ENCODE results near the gene MRPL22. TPM values are rescaled to one million over a fixed set of nuclear protein-coding genes. Genes with fewer than 3 reads are reported as not detected.

MRPL22 gene
- polyA plus RNA-seq, 1 donor (not counting 4 experiments of a cell fraction or from before 2014, with no cell fraction given) = 76.9 TPM

- DNase-seq (ENCODE audit: low read depth, low spot score) = no peak
- no peaks in the 10 kb centered on the region for H3K27me3 ChIP-seq (ENCODE audit: control insufficient read depth, extremely low read depth, insufficient read depth, low read length)
- no peak overlapping the region for H3K27ac ChIP-seq (ENCODE audit: control insufficient read depth, insufficient read depth, low read length)
- H3K4me1 ChIP-seq (ENCODE audit: control insufficient read depth, extremely low read depth, insufficient read depth, low read length) = no peaks in the 10 kb centered on the region
- no peak overlapping the region for H3K4me3 ChIP-seq (ENCODE audit: control insufficient read depth in 2 of 3, extremely low read depth in 1 of 3, insufficient read depth in 2 of 3, low read depth in 1 of 3, low read length in 3 of 3)
- no peaks in the 10 kb centered on the region for H3K9me3 ChIP-seq (ENCODE audit: control insufficient read depth, low read depth, low read length)
- no peaks in the 10 kb centered on the region for H3K9me1 ChIP-seq (ENCODE audit: control insufficient read depth, extremely low read depth, insufficient read depth, low read length)
- H3K36me3 ChIP-seq (ENCODE audit: control insufficient read depth in 2 of 2, extremely low read depth in 1 of 2, insufficient read depth in 2 of 2, low read length in 2 of 2) = peaks cover 2 to 12% of the 10 kb centered on the region in 2 experiments
- no peak overlapping the region for H2AFZ ChIP-seq (ENCODE audit: control insufficient read depth, low read length)
- H3K4me2 ChIP-seq (ENCODE audit: control insufficient read depth, extremely low read depth, insufficient read depth, low read depth, low read length) = no peak overlapping the region
- no peak overlapping the region for H3K9ac ChIP-seq (ENCODE audit: control insufficient read depth, extremely low read depth, insufficient read depth, low read length)
- no peak for FAIRE-seq
- no peak for TF ChIP-seq EZH2 (IDR thresholded peaks at IDR 0.05; ENCODE audit: low read length)
- TF ChIP-seq, protein P1, sequence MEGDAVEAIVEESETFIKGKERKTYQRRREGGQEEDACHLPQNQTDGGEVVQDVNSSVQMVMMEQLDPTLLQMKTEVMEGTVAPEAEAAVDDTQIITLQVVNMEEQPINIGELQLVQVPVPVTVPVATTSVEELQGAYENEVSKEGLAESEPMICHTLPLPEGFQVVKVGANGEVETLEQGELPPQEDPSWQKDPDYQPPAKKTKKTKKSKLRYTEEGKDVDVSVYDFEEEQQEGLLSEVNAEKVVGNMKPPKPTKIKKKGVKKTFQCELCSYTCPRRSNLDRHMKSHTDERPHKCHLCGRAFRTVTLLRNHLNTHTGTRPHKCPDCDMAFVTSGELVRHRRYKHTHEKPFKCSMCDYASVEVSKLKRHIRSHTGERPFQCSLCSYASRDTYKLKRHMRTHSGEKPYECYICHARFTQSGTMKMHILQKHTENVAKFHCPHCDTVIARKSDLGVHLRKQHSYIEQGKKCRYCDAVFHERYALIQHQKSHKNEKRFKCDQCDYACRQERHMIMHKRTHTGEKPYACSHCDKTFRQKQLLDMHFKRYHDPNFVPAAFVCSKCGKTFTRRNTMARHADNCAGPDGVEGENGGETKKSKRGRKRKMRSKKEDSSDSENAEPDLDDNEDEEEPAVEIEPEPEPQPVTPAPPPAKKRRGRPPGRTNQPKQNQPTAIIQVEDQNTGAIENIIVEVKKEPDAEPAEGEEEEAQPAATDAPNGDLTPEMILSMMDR (optimal IDR thresholded peaks at IDR 0.05 in 1 of 3, IDR thresholded peaks at IDR 0.05 in 1 of 3, conservative IDR thresholded peaks at IDR 0.05 in 1 of 3; ENCODE audit: extremely low read depth in 1 of 3, insufficient read depth in 2 of 3, low read length in 3 of 3) = no peak
- no peaks in the 10 kb centered on the region for H4K20me1 ChIP-seq (ENCODE audit: control insufficient read depth, extremely low read depth, insufficient read depth, low read length)
- dilution Hi-C loops (cut with MboI; ENCODE audit: extremely low pct_ligation_motif_present, low sequenced_read_pairs) = no loop called here
- peaks cover 50% of the 10 kb centered on the region for H3K79me2 ChIP-seq (ENCODE audit: control insufficient read depth, insufficient read depth, low read length)
Observed at GRCh38 chr5:154949781-154950180, 8.9 kb downstream of the MRPL22 start.

DNA sequence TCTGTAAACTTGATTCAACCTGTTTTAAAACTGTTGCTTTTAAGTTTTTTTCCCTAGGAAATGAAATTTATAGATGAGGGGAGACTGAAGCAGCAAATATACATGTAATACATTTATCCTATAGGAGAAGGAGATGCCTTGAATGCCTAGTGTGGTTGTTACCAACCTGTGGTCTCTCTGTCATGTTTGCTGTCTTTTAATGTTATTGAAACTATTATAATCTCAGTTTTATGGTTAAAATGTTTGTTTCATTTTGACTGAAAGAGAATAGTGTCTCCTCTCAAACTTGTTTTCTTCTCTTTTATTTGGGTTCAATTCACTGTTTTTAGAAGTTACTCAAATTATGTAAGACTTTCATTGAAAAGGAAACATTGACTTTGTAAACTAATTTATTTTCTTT, 15.8 kb downstream of the MRPL22 start:
- Histone ChIP-seq H3K27me3 (ENCODE audit: control insufficient read depth, extremely low read depth, insufficient read depth, low read length) (no peaks in the 10 kb centered on the region), H3K9ac (ENCODE audit: control insufficient read depth, extremely low read depth, insufficient read depth, low read length) (no peak overlapping the region), H3K4me1 (ENCODE audit: control insufficient read depth, extremely low read depth, insufficient read depth, low read length) (no peaks in the 10 kb centered on the region), H3K4me2 (ENCODE audit: control insufficient read depth, extremely low read depth, insufficient read depth, low read depth, low read length) (no peak overlapping the region), H3K36me3 (ENCODE audit: control insufficient read depth in 2 of 2, extremely low read depth in 1 of 2, insufficient read depth in 2 of 2, low read length in 2 of 2) (peaks cover 6 to 8% of the 10 kb centered on the region in 2 experiments), H4K20me1 (ENCODE audit: control insufficient read depth, extremely low read depth, insufficient read depth, low read length) (no peaks in the 10 kb centered on the region), H3K79me2 (ENCODE audit: control insufficient read depth, insufficient read depth, low read length) (no peaks in the 10 kb centered on the region), H3K4me3 (ENCODE audit: control insufficient read depth in 2 of 3, extremely low read depth in 1 of 3, insufficient read depth in 2 of 3, low read depth in 1 of 3, low read length in 3 of 3) (no peak overlapping the region), H3K27ac (ENCODE audit: control insufficient read depth, insufficient read depth, low read length) (no peak overlapping the region), H3K9me1 (ENCODE audit: control insufficient read depth, extremely low read depth, insufficient read depth, low read length) (no peaks in the 10 kb centered on the region), H3K9me3 (ENCODE audit: control insufficient read depth, low read depth, low read length) (no peaks in the 10 kb centered on the region), H2AFZ (ENCODE audit: control insufficient read depth, low read length) (no peak overlapping the region)
- dilution Hi-C loops (cut with MboI; ENCODE audit: extremely low pct_ligation_motif_present, low sequenced_read_pairs) = no loop called here
- DNase-seq (ENCODE audit: low read depth, low spot score) (no peak), FAIRE-seq (no peak)
- TF ChIP-seq, protein P1 (optimal IDR thresholded peaks at IDR 0.05 in 1 of 3, IDR thresholded peaks at IDR 0.05 in 1 of 3, conservative IDR thresholded peaks at IDR 0.05 in 1 of 3; ENCODE audit: extremely low read depth in 1 of 3, insufficient read depth in 2 of 3, low read length in 3 of 3) = no peak
- TF ChIP-seq EZH2 (IDR thresholded peaks at IDR 0.05; ENCODE audit: low read length) = no peak

All from keratinocyte (primary cell).